Mesendoderm (in vitro differentiated cells): Measurements from ENCODE around the gene PPP1R12B.
A peak's percentile ranks its signal among the peaks of the same experiment; 100 is the strongest.

Source experiments
- DNase-seq: peaks from one replicate; pipeline ENCODE4 v3.0.0; 2013
- H2AK5ac ChIP-seq: 2 replicates; pipeline ENCODE4 v1.6.1; 2013; ENCODE audit warnings: low read length, inconsistent platforms
- H2BK120ac ChIP-seq: 2 replicates; pipeline ENCODE4 v1.6.1; 2013; ENCODE audit warnings: low read depth, mild to moderate bottlenecking, low read length, moderate library complexity, mixed read lengths
- H2BK15ac ChIP-seq: replicated peaks from 2 replicates; pipeline ENCODE4 v1.6.1; 2013; ENCODE audit warnings: low read depth, mild to moderate bottlenecking, moderate library complexity
- H2BK5ac ChIP-seq: 2 replicates; pipeline ENCODE4 v1.6.1; 2013; ENCODE audit warnings: low read length, inconsistent platforms
- H3K18ac ChIP-seq: 2 replicates; pipeline ENCODE4 v1.6.1; 2013; ENCODE audit warnings: mild to moderate bottlenecking, low read length, mixed read lengths
- H3K23ac ChIP-seq: one replicate; pipeline ENCODE4 v1.6.1; 2013; ENCODE audit warnings: low read length
- H3K27ac ChIP-seq: 2 replicates; pipeline ENCODE4 v1.5.1; 2013; ENCODE audit warnings: low read depth, mild to moderate bottlenecking, inconsistent platforms, low read length, moderate library complexity
- H3K27me3 ChIP-seq: 2 replicates; pipeline ENCODE4 v1.6.1; 2013; ENCODE audit warnings: low read length, control low read depth, mild to moderate bottlenecking, inconsistent platforms; ENCODE audit not compliant: insufficient read depth, poor library complexity
- H3K36me3 ChIP-seq: 2 replicates; pipeline ENCODE4 v1.6.1; 2013; ENCODE audit warnings: low read length, inconsistent platforms; ENCODE audit not compliant: control insufficient read depth, insufficient read depth
- H3K4ac ChIP-seq: one replicate; pipeline ENCODE4 v1.6.1; 2013; ENCODE audit warnings: low read depth, mild to moderate bottlenecking, low read length, moderate library complexity
- H3K4me1 ChIP-seq: 2 replicates; pipeline ENCODE4 v1.6.1; 2013; ENCODE audit warnings: low read depth, low read length, inconsistent platforms; ENCODE audit not compliant: control insufficient read depth
- H3K4me2 ChIP-seq: 2 replicates; pipeline ENCODE4 v1.6.1; 2013; ENCODE audit warnings: low read length
- H3K4me3 ChIP-seq: 2 replicates; pipeline ENCODE4 v1.5.1; 2013; ENCODE audit warnings: mild to moderate bottlenecking, low read length
- H3K56ac ChIP-seq: one replicate; pipeline ENCODE4 v1.6.1; 2013; ENCODE audit warnings: low read length
- H3K79me1 ChIP-seq: 2 replicates; pipeline ENCODE4 v1.6.1; 2013; ENCODE audit warnings: low read length, inconsistent platforms
- H3K79me2 ChIP-seq: 2 replicates; pipeline ENCODE4 v1.6.1; 2013; ENCODE audit warnings: mild to moderate bottlenecking, low read length; ENCODE audit not compliant: control insufficient read depth, insufficient read depth
- H3K9ac ChIP-seq: 2 replicates; pipeline ENCODE4 v1.6.1; 2013; ENCODE audit warnings: low read length, inconsistent platforms
- H4K5ac ChIP-seq: one replicate; pipeline ENCODE4 v1.6.1; 2013; ENCODE audit warnings: low read length
- H4K8ac ChIP-seq: one replicate; pipeline ENCODE4 v1.6.1; 2013; ENCODE audit warnings: low read depth, mild to moderate bottlenecking, control low read depth, low read length, moderate library complexity
- WGBS: extraction: QIAGEN DNeasy Blood & Tissue Kit; methylation state at CpG from one replicate; pipeline ENCODE4 v1.1.7; 2013; ENCODE audit warnings: low lambda C conversion rate, missing lambda C conversion rate; ENCODE audit not compliant: insufficient coverage; ENCODE audit errors: extremely low coverage; 5-methylcytosine and 5-hydroxymethylcytosine counted together

The PPP1R12B gene

GRCh38 chr1:202310071-202310725 is 38.3 kb upstream of the PPP1R12B start:
- Histone ChIP-seq H3K79me1 (no peaks in the 10 kb centered on the region), H3K4me3 (no peak overlapping the region), H3K4me1 (no peaks in the 10 kb centered on the region), H3K56ac (no peak overlapping the region), H3K27ac (no peak overlapping the region), H3K4ac (no peak overlapping the region), H3K79me2 (no peaks in the 10 kb centered on the region), H2AK5ac (no peak overlapping the region), H3K9ac (no peak overlapping the region), H4K5ac (no peak overlapping the region), H3K36me3 (no peaks in the 10 kb centered on the region), H3K4me2 (no peak overlapping the region), H3K27me3 (no peaks in the 10 kb centered on the region), H2BK120ac (no peak overlapping the region), H3K18ac (no peak overlapping the region), H4K8ac (no peak overlapping the region), H2BK5ac (no peak overlapping the region), H2BK15ac (no peak overlapping the region), H3K23ac (no peak overlapping the region)
- DNase-seq: no peak

- no peaks in the 10 kb centered on the region for H3K79me2 ChIP-seq
- H3K23ac ChIP-seq: no peak overlapping the region
- H2BK15ac ChIP-seq: no peak overlapping the region
- H3K4ac ChIP-seq: no peak overlapping the region
- H3K4me1 ChIP-seq: no peaks in the 10 kb centered on the region
- H2BK120ac ChIP-seq: no peak overlapping the region
- H3K36me3 ChIP-seq: no peaks in the 10 kb centered on the region
- H3K79me1 ChIP-seq: no peaks in the 10 kb centered on the region
- H2BK5ac ChIP-seq: no peak overlapping the region
- DNase-seq: no peak
- H4K8ac ChIP-seq: no peak overlapping the region
- no peak overlapping the region for H3K27ac ChIP-seq
- no peak overlapping the region for H2AK5ac ChIP-seq
- no peak overlapping the region for H3K56ac ChIP-seq
- H4K5ac ChIP-seq: no peak overlapping the region
- H3K27me3 ChIP-seq: no peaks in the 10 kb centered on the region
- H3K4me2 ChIP-seq: no peak overlapping the region
- H3K4me3 ChIP-seq: no peak overlapping the region
- H3K18ac ChIP-seq: no peak overlapping the region
- no CpG with 5 or more reads among the region's 3 CpGs for WGBS
- H3K9ac ChIP-seq: no peak overlapping the region
Observed at GRCh38 chr1:202310746-202311145, 37.8 kb upstream of the PPP1R12B start.

GRCh38 chr1:202311875-202312635 is 36.4 kb upstream of the PPP1R12B start:
- Histone ChIP-seq H3K36me3 (no peaks in the 10 kb centered on the region), H3K23ac (no peak overlapping the region), H2BK5ac (no peak overlapping the region), H2BK15ac (no peak overlapping the region), H2BK120ac (no peak overlapping the region), H3K4me1 (no peaks in the 10 kb centered on the region), H4K5ac (no peak overlapping the region), H3K4me2 (no peak overlapping the region), H3K9ac (no peak overlapping the region), H3K27me3 (no peaks in the 10 kb centered on the region), H3K27ac (no peak overlapping the region), H3K79me2 (no peaks in the 10 kb centered on the region), H4K8ac (no peak overlapping the region), H3K56ac (no peak overlapping the region), H3K79me1 (no peaks in the 10 kb centered on the region), H3K4ac (no peak overlapping the region), H3K4me3 (no peak overlapping the region), H2AK5ac (no peak overlapping the region), H3K18ac (no peak overlapping the region)
- no CpG with 5 or more reads among the region's 14 CpGs for WGBS
- peak; percentile 6 for DNase-seq

GRCh38 chr1:202315576-202316168 is 32.8 kb upstream of the PPP1R12B start:
- no peaks in the 10 kb centered on the region for H3K79me2 ChIP-seq
- no peaks in the 10 kb centered on the region for H3K36me3 ChIP-seq
- DNase-seq: peak; percentile 84
- no peak overlapping the region for H3K56ac ChIP-seq
- H2BK5ac ChIP-seq: no peak overlapping the region
- no peak overlapping the region for H2AK5ac ChIP-seq
- no peak overlapping the region for H3K27ac ChIP-seq
- H3K4me2 ChIP-seq: no peak overlapping the region
- H3K27me3 ChIP-seq: no peaks in the 10 kb centered on the region
- no peaks in the 10 kb centered on the region for H3K79me1 ChIP-seq
- no peak overlapping the region for H3K4ac ChIP-seq
- no peak overlapping the region for H3K4me3 ChIP-seq
- no peak overlapping the region for H3K23ac ChIP-seq
- no peak overlapping the region for H3K9ac ChIP-seq
- no peak overlapping the region for H4K5ac ChIP-seq
- H2BK120ac ChIP-seq: no peak overlapping the region
- no peaks in the 10 kb centered on the region for H3K4me1 ChIP-seq
- whole genome bisulfite sequencing: no CpG with 5 or more reads among the region's 9 CpGs
- no peak overlapping the region for H2BK15ac ChIP-seq
- no peak overlapping the region for H4K8ac ChIP-seq
- no peak overlapping the region for H3K18ac ChIP-seq

- Histone ChIP-seq H3K23ac (no peak overlapping the region), H3K27ac (no peak overlapping the region), H3K4me3 (no peak overlapping the region), H3K56ac (no peak overlapping the region), H3K36me3 (no peaks in the 10 kb centered on the region), H3K18ac (no peak overlapping the region), H3K4ac (no peak overlapping the region), H2BK15ac (no peak overlapping the region), H4K8ac (no peak overlapping the region), H2BK120ac (no peak overlapping the region), H3K9ac (no peak overlapping the region), H4K5ac (no peak overlapping the region), H2AK5ac (no peak overlapping the region), H3K79me1 (no peaks in the 10 kb centered on the region), H3K4me2 (no peak overlapping the region), H3K4me1 (no peaks in the 10 kb centered on the region), H3K79me2 (no peaks in the 10 kb centered on the region), H2BK5ac (no peak overlapping the region), H3K27me3 (no peaks in the 10 kb centered on the region)
- no peak for DNase-seq
Observed at GRCh38 chr1:202316186-202316585, 32.3 kb upstream of the PPP1R12B start.
